IMR-90 (cell line): ENCODE data around the gene DYSF. TPM values are rescaled to one million over a fixed set of nuclear protein-coding genes. Genes with fewer than 3 reads are reported as not detected.

Source experiments
- ATAC-seq: fragments of 200-7000 bp; cut with Tn5 transposase; 2 replicates; pipeline ENCODE4 v1.9.1; 2020; ENCODE audit warnings: low read depth, mild to moderate bottlenecking, moderate library complexity
- BruUV-seq: library from RNA; stranded (reverse); fragments of 400-500 nt; replicated peaks from 2 replicates; lab custom pipeline; 2021; lab: Mats Ljungman, UMichigan
- CTCF ChIA-PET: fragments of 300-600 bp; formaldehyde crosslinking; extraction: SDS; loops from one replicate; lab custom pipeline; 2021; ENCODE audit warnings: antibody characterized with exemption; lab: Yijun Ruan, JAX
- POLR2A ChIA-PET: fragments of 300-600 bp; sonication (Branson Sonifier 250); formaldehyde crosslinking; loops from one replicate; lab custom pipeline; 2022; ENCODE audit warnings: antibody characterized with exemption; ENCODE audit not compliant: unreplicated experiment; lab: Charles Lee
- DNase-seq: peaks from one replicate; pipeline ENCODE4 v3.0.0; 2013
- H2AFZ ChIP-seq: replicated peaks from 2 replicates; pipeline ENCODE3; 2013; ENCODE audit warnings: low read length, mild to moderate bottlenecking; ENCODE audit not compliant: poor library complexity
- H2AK5ac ChIP-seq: 2 replicates; pipeline ENCODE4 v1.6.1; 2013; ENCODE audit warnings: low read depth, low read length, inconsistent platforms
- H2AK9ac ChIP-seq: replicated peaks from 2 replicates; pipeline ENCODE3; 2013; ENCODE audit warnings: mild to moderate bottlenecking, low read depth, low read length, moderate library complexity; ENCODE audit not compliant: poor library complexity
- H2BK120ac ChIP-seq: 2 replicates; pipeline ENCODE4 v1.6.1; 2013; ENCODE audit warnings: low read depth, low read length, inconsistent platforms
- H2BK15ac ChIP-seq: 3 replicates; pipeline ENCODE4 v1.6.1; 2013; ENCODE audit warnings: low read depth, low read length, inconsistent platforms
- H2BK20ac ChIP-seq: 2 replicates; pipeline ENCODE4 v1.6.1; 2013; ENCODE audit warnings: low read depth, mild to moderate bottlenecking, inconsistent platforms, low read length, moderate library complexity
- H2BK5ac ChIP-seq: 2 replicates; pipeline ENCODE4 v1.6.1; 2013; ENCODE audit warnings: mild to moderate bottlenecking, low read depth, low read length, inconsistent platforms; ENCODE audit not compliant: poor library complexity, severe bottlenecking
- H3K14ac ChIP-seq: replicated peaks from 2 replicates; pipeline ENCODE4 v1.6.1; 2013; ENCODE audit warnings: low read depth, low read length, inconsistent platforms
- H3K18ac ChIP-seq: 2 replicates; pipeline ENCODE4 v1.6.1; 2013; ENCODE audit warnings: low read depth, low read length, control low read depth
- H3K23ac ChIP-seq: 2 replicates; pipeline ENCODE4 v1.6.1; 2013; ENCODE audit warnings: low read depth, low read length, inconsistent platforms
- H3K27ac ChIP-seq: 2 replicates; pipeline ENCODE4 v1.5.1; 2013; ENCODE audit warnings: mild to moderate bottlenecking, control low read depth, low read length; ENCODE audit not compliant: insufficient read depth
- H3K27me3 ChIP-seq: 2 replicates; pipeline ENCODE4 v1.6.1; 2013; ENCODE audit warnings: low read length; ENCODE audit not compliant: control insufficient read depth, insufficient read depth
- H3K36me3 ChIP-seq: 2 replicates; pipeline ENCODE4 v1.6.1; 2013; ENCODE audit warnings: low read length, mixed read lengths; ENCODE audit not compliant: control insufficient read depth, insufficient read depth
- H3K4ac ChIP-seq: 2 replicates; pipeline ENCODE4 v1.6.1; 2013; ENCODE audit warnings: low read depth, low read length, inconsistent platforms
- H3K4me1 ChIP-seq: 2 replicates; pipeline ENCODE4 v1.6.1; 2013; ENCODE audit warnings: low read length, mixed read lengths; ENCODE audit not compliant: control insufficient read depth, insufficient read depth
- H3K4me2 ChIP-seq: 2 replicates; pipeline ENCODE4 v1.6.1; 2013; ENCODE audit warnings: low read depth, mild to moderate bottlenecking, control low read depth, low read length, moderate library complexity
- H3K4me3 ChIP-seq: 2 replicates; pipeline ENCODE4 v1.5.1; 2013; ENCODE audit warnings: low read depth, mild to moderate bottlenecking, control low read depth, low read length, moderate library complexity; ENCODE audit not compliant: insufficient read depth
- H3K56ac ChIP-seq: 2 replicates; pipeline ENCODE4 v1.6.1; 2013; ENCODE audit warnings: low read length, inconsistent platforms; ENCODE audit not compliant: insufficient read depth; ENCODE audit errors: extremely low read depth
- H3K79me1 ChIP-seq, 2 experiments: 2 replicates each; pipeline ENCODE4 v1.6.1; 2013; ENCODE audit warnings: low read length in 2 of 2, inconsistent platforms in 1 of 2, low read depth in 1 of 2
- H3K9ac ChIP-seq: 2 replicates; pipeline ENCODE4 v1.6.1; 2013; ENCODE audit warnings: low read depth, low read length, control low read depth
- H3K9me1 ChIP-seq: 2 replicates; pipeline ENCODE4 v1.6.1; 2013; ENCODE audit warnings: low read length, inconsistent platforms; ENCODE audit not compliant: insufficient read depth
- H3K9me3 ChIP-seq: 2 replicates; pipeline ENCODE4 v1.6.1; 2013; ENCODE audit warnings: low read length; ENCODE audit not compliant: control insufficient read depth, insufficient read depth
- H4K20me1 ChIP-seq: 2 replicates; pipeline ENCODE4 v1.6.1; 2013; ENCODE audit warnings: low read length, inconsistent platforms; ENCODE audit not compliant: insufficient read depth
- H4K5ac ChIP-seq: 2 replicates; pipeline ENCODE4 v1.6.1; 2013; ENCODE audit warnings: mild to moderate bottlenecking, low read depth, low read length, control low read depth
- H4K8ac ChIP-seq, 2 experiments: 2 replicates each; pipeline ENCODE4 v1.6.1; 2013; ENCODE audit warnings: low read depth in 2 of 2, low read length in 2 of 2, control low read depth in 1 of 2, inconsistent platforms in 1 of 2
- H4K91ac ChIP-seq: 2 replicates; pipeline ENCODE4 v1.6.1; 2013; ENCODE audit warnings: low read depth, low read length, inconsistent platforms; ENCODE audit not compliant: insufficient read depth
- BHLHE40 ChIP-seq: fragments of 150-350 bp; IDR thresholded peaks from 2 replicates; pipeline ENCODE4 v1.6.1; 2016; ENCODE audit warnings: mild to moderate bottlenecking, low read depth, low read length
- CEBPB ChIP-seq: IDR thresholded peaks from 2 replicates; pipeline ENCODE4 v1.6.1; 2012; ENCODE audit warnings: low read depth, low read length, improper control_type of control experiment
- CHD1 ChIP-seq: IDR thresholded peaks from 2 replicates; pipeline ENCODE4 v1.6.1; 2012; ENCODE audit warnings: low read depth, low read length, improper control_type of control experiment
- FOS ChIP-seq: fragments of 150-350 bp; IDR thresholded peaks from 2 replicates; pipeline ENCODE4 v1.6.1; 2016; ENCODE audit warnings: low read depth, low read length
- MAZ ChIP-seq: IDR thresholded peaks from 2 replicates; pipeline ENCODE4 v1.6.1; 2012; ENCODE audit warnings: low read depth, mild to moderate bottlenecking, low read length, improper control_type of control experiment, moderate library complexity, borderline replicate concordance
- NFE2L2 ChIP-seq: fragments of 150-350 bp; IDR thresholded peaks from 2 replicates; pipeline ENCODE4 v1.6.1; 2016; ENCODE audit warnings: low read depth, mild to moderate bottlenecking, low read length
- RAD21 ChIP-seq: IDR thresholded peaks from 2 replicates; pipeline ENCODE4 v1.6.1; 2012; ENCODE audit warnings: low read length, improper control_type of control experiment
- RCOR1 ChIP-seq: IDR thresholded peaks from 2 replicates; pipeline ENCODE4 v1.6.1; 2012; ENCODE audit warnings: mild to moderate bottlenecking, low read length, improper control_type of control experiment; ENCODE audit not compliant: insufficient replicate concordance
- SMC3 ChIP-seq: fragments of 150-350 bp; IDR thresholded peaks from 2 replicates; pipeline ENCODE4 v1.6.1; 2016; ENCODE audit warnings: low read depth, mild to moderate bottlenecking, antibody characterized with exemption, low read length, moderate library complexity
- WGBS, 2 experiments: methylation state at CpG; one replicate each; pipeline versions ENCODE4 v1.1.5 to v1.1.7; 2013; ENCODE audit warnings: missing lambda C conversion rate in 2 of 2; ENCODE audit not compliant: insufficient read length in 1 of 2; ENCODE audit errors: extremely low coverage in 2 of 2; 5-methylcytosine and 5-hydroxymethylcytosine counted together
- dilution Hi-C: fragments of 300-500 bp; cut with HindIII; formaldehyde crosslinking; loops from one replicate; pipeline ENCODE4 v1.14.3; 2018; ENCODE audit warnings: low sequenced_read_pairs; ENCODE audit not compliant: unreplicated experiment
- in situ Hi-C: fragments of 300-500 bp; cut with MboI; formaldehyde crosslinking; loops from 3 replicates; pipeline ENCODE4 v1.14.3; 2019; ENCODE audit warnings: low sequenced_read_pairs, inconsistent platforms, mixed read lengths
- intact Hi-C: fragments of 100-400 bp; cut with micrococcal nuclease; formaldehyde crosslinking; loops from 2 replicates; pipeline ENCODE4 v1.10.0; 2022
- polyA plus RNA-seq, 3 experiments: library from polyadenylated mRNA; depleted of rRNA; stranded (reverse); fragments of >200 nt; gene quantifications; 2 replicates each; pipeline ENCODE4 v1.2.3, GENCODE V29; 2012; ENCODE audit warnings: low replicate concordance in 1 of 3
- total RNA-seq: library from RNA; depleted of rRNA; stranded (reverse); fragments of >200 nt; gene quantifications from 2 replicates; pipeline ENCODE4 v1.2.3, GENCODE V29; 2012
- TF ChIP-seq, protein P1 (sequence below): fragments of 150-350 bp; IDR thresholded peaks from 2 replicates; pipeline ENCODE4 v1.6.1; 2017; ENCODE audit warnings: mild to moderate bottlenecking, antibody characterized with exemption, low read length, low read depth

DYSF gene
- total and polyA plus RNA-seq, 2 of the 4 experiments (the other 2 are of a cell fraction), result 0.09 to 0.18 TPM

DNA sequence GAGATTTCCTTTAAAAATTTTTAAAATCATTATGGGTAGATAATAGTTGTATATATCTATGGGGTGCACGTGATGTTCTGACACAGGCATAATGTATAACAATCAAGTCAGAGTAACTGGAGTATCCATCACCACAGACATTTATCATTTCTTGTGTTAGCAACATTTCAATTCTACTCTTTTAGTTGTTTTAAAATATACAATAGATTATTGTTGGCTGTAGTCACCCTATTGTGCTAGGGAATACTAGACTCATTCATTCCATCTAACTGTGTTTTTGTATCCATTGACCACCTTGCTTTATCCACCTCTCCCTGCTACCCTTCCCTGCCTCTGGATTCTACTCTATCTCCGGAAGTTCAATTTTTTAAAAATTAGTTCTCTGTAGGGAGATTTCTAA, 31.0 kb downstream of the DYSF start:
- no peak overlapping the region for H2BK120ac ChIP-seq
- no peak overlapping the region for H3K23ac ChIP-seq
- no peak overlapping the region for H2BK15ac ChIP-seq
- H3K4me2 ChIP-seq, result no peak overlapping the region
- H2AFZ ChIP-seq, result no peak overlapping the region
- dilution Hi-C loops (no loop called here), in situ Hi-C loops (no loop called here), intact Hi-C loops (no loop called here)
- no peaks in the 10 kb centered on the region for H3K79me1 ChIP-seq
- TF ChIP-seq CEBPB, result no peak
- no peak for TF ChIP-seq FOS
- no peak for TF ChIP-seq RAD21
- TF ChIP-seq, protein P1, sequence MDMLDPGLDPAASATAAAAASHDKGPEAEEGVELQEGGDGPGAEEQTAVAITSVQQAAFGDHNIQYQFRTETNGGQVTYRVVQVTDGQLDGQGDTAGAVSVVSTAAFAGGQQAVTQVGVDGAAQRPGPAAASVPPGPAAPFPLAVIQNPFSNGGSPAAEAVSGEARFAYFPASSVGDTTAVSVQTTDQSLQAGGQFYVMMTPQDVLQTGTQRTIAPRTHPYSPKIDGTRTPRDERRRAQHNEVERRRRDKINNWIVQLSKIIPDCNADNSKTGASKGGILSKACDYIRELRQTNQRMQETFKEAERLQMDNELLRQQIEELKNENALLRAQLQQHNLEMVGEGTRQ, result no peak
- no peak for TF ChIP-seq NFE2L2
- no peak for TF ChIP-seq SMC3
- no peak for TF ChIP-seq BHLHE40
- TF ChIP-seq CHD1, result no peak
- no peak for TF ChIP-seq RCOR1
- no peak for TF ChIP-seq MAZ
- no peak overlapping the region for H3K9ac ChIP-seq
- H4K8ac ChIP-seq, result no peak overlapping the region
- POLR2A ChIA-PET, result no interaction called here
- H3K27me3 ChIP-seq, result peaks cover 39% of the 10 kb centered on the region
- no peak overlapping the region for H4K5ac ChIP-seq
- WGBS, 2 experiments, result no CpG with 5 or more reads among the region's 2 CpGs
- H3K27ac ChIP-seq, result no peak overlapping the region
- no peaks in the 10 kb centered on the region for H4K20me1 ChIP-seq
- H3K56ac ChIP-seq, result no peak overlapping the region
- BruUV-seq, result no TSS peak
- no peak overlapping the region for H4K91ac ChIP-seq
- no peaks in the 10 kb centered on the region for H3K9me1 ChIP-seq
- H2BK20ac ChIP-seq, result no peak overlapping the region
- H2BK5ac ChIP-seq, result no peak overlapping the region
- no peak overlapping the region for H3K18ac ChIP-seq
- H3K4ac ChIP-seq, result no peak overlapping the region
- H3K36me3 ChIP-seq, result no peaks in the 10 kb centered on the region
- no peak for ATAC-seq
- no peak overlapping the region for H2AK5ac ChIP-seq
- CTCF ChIA-PET, result no interaction called here
- H3K14ac ChIP-seq, result no peak overlapping the region
- H3K9me3 ChIP-seq, result no peaks in the 10 kb centered on the region
- H3K4me1 ChIP-seq, result no peaks in the 10 kb centered on the region
- no peak overlapping the region for H3K4me3 ChIP-seq
- no peak overlapping the region for H2AK9ac ChIP-seq
- DNase-seq, result no peak
